HUES48 (cell line): ENCODE data around the gene USP13.

Experiments
- H3K27ac ChIP-seq: one replicate; pipeline ENCODE4 v1.7.0; 2013; ENCODE audit warnings: low read depth, low read length, inconsistent platforms
- H3K27me3 ChIP-seq: 2 replicates; pipeline ENCODE4 v1.6.1; 2013; ENCODE audit warnings: mild to moderate bottlenecking, low read length; ENCODE audit not compliant: control insufficient read depth, insufficient read depth
- H3K36me3 ChIP-seq: 2 replicates; pipeline ENCODE4 v1.6.1; 2013; ENCODE audit warnings: low read length; ENCODE audit not compliant: control insufficient read depth, insufficient read depth
- H3K4me1 ChIP-seq: 2 replicates; pipeline ENCODE4 v1.6.1; 2013; ENCODE audit warnings: mild to moderate bottlenecking, low read length; ENCODE audit not compliant: control insufficient read depth, insufficient read depth
- H3K4me3 ChIP-seq: 2 replicates; pipeline ENCODE4 v1.5.1; 2013; ENCODE audit warnings: mild to moderate bottlenecking, low read depth, low read length
- H3K9ac ChIP-seq: 2 replicates; pipeline ENCODE4 v1.6.1; 2013; ENCODE audit warnings: mild to moderate bottlenecking, low read depth, low read length, moderate library complexity
- H3K9me3 ChIP-seq: 2 replicates; pipeline ENCODE4 v1.6.1; 2013; ENCODE audit warnings: low read length; ENCODE audit not compliant: control insufficient read depth, insufficient read depth

USP13 gene

DNA sequence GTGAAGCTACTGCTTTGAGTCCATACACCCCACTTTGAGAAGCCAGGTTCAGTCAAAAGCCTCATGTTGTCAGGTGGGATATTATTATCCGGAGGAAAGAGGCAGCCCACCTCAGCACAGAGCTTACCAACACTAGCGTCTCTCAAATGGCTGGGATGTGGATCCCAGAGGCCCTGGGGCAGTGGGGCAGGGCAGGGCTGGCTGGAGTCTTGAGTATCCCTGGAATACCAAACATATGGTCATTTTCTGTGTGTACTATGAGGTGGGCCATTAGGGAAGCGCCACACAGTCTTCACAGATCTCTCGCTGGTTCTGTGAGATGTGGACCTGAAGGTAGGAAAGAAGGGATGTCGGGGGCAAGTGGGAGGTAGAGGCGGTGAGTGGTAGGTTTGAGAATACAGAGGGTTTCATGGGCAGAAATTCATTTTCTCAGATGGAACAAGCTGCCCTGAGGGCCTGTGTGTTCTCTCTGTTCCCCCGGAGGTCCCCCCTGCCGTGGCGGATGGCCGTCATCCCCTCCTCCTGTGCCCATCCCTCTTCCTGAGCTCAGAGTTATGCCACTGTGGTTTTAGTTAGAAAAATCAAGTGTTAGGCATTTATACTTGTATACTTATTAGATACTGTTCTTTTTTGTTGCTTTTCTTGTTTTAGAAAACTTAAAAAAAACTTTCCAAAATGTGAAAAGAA lies 66.4 kb downstream of the USP13 start:
- Histone ChIP-seq H3K4me1 (peaks cover 15% of the 10 kb centered on the region), H3K9ac (no peak overlapping the region), H3K27me3 (no peaks in the 10 kb centered on the region), H3K4me3 (no peak overlapping the region), H3K36me3 (peaks cover 26% of the 10 kb centered on the region), H3K9me3 (no peaks in the 10 kb centered on the region), H3K27ac (no peak overlapping the region)

DNA sequence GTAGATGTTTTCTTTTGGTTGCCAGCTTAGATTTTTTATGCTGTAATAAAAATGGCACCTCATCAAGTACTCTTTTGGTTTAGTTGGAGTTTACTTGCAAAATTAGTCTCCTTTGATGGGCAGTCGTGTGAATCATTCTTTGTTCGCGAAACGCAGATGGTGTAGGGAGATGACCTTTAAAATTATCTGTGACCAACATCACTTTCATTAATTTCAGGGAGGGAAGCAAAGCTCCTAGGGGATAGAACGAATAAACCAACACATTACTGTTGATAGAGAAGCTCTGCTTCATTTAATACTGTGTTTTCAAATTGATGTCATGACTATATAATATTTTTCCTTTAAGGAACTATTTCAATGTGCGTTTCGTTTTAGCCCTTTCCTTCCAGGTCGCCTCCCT lies 67.4 kb downstream of the USP13 start:
- Histone ChIP-seq H3K27ac (no peak overlapping the region), H3K9me3 (no peaks in the 10 kb centered on the region), H3K36me3 (peaks cover 26% of the 10 kb centered on the region), H3K4me1 (peaks cover 15% of the 10 kb centered on the region), H3K9ac (no peak overlapping the region), H3K27me3 (no peaks in the 10 kb centered on the region), H3K4me3 (no peak overlapping the region)

GRCh38 chr3:179723617-179724016 lies 70.8 kb downstream of the USP13 start:
- peaks cover 15% of the 10 kb centered on the region for H3K4me1 ChIP-seq
- H3K36me3 ChIP-seq: peaks cover 26% of the 10 kb centered on the region
- H3K27me3 ChIP-seq: no peaks in the 10 kb centered on the region
- no peaks in the 10 kb centered on the region for H3K9me3 ChIP-seq
- H3K4me3 ChIP-seq: no peak overlapping the region
- no peak overlapping the region for H3K27ac ChIP-seq
- no peak overlapping the region for H3K9ac ChIP-seq

- H3K9ac ChIP-seq: no peak overlapping the region
- H3K4me3 ChIP-seq: no peak overlapping the region
- H3K9me3 ChIP-seq: no peaks in the 10 kb centered on the region
- H3K27me3 ChIP-seq: no peaks in the 10 kb centered on the region
- H3K4me1 ChIP-seq: no peaks in the 10 kb centered on the region
- H3K27ac ChIP-seq: no peak overlapping the region
- H3K36me3 ChIP-seq: peaks cover 42% of the 10 kb centered on the region
These were observed 73.3 kb downstream of the USP13 start for GRCh38 chr3:179726075-179726699.

DNA sequence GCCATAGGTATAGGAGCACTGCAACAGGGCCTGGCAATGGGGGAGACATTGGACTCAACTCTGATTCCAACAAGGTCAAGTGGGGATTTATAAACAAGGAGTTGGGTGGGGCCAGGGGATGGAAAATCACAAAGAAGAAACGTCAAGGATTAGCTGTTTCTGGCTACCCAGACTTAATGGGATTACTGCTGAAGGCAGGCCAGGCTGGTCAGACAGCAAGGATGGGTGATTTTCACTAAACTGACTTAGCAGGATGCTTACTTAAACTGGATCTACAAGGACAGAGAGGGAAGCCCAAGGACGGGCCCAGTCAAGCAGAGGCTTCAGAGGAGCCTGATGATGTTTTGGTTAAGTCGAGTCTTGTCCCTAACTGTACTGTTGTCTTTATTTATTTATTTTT lies 76.2 kb downstream of the USP13 start:
- no peaks in the 10 kb centered on the region for H3K27me3 ChIP-seq

GRCh38 chr3:179729981-179730380 lies 77.1 kb downstream of the USP13 start:
- H3K27me3 ChIP-seq: no peaks in the 10 kb centered on the region
- H3K27ac ChIP-seq: no peak overlapping the region
- no peaks in the 10 kb centered on the region for H3K4me1 ChIP-seq
- peaks cover 51% of the 10 kb centered on the region for H3K36me3 ChIP-seq
- H3K9ac ChIP-seq: no peak overlapping the region
- H3K4me3 ChIP-seq: no peak overlapping the region
- H3K9me3 ChIP-seq: no peaks in the 10 kb centered on the region

More for the DNA sequence above, 76.2 kb downstream of the USP13 start:
- H3K4me3 ChIP-seq: no peak overlapping the region
- no peaks in the 10 kb centered on the region for H3K9me3 ChIP-seq
- no peaks in the 10 kb centered on the region for H3K4me1 ChIP-seq
- no peak overlapping the region for H3K27ac ChIP-seq
- no peak overlapping the region for H3K9ac ChIP-seq
- peaks cover 44% of the 10 kb centered on the region for H3K36me3 ChIP-seq

DNA sequence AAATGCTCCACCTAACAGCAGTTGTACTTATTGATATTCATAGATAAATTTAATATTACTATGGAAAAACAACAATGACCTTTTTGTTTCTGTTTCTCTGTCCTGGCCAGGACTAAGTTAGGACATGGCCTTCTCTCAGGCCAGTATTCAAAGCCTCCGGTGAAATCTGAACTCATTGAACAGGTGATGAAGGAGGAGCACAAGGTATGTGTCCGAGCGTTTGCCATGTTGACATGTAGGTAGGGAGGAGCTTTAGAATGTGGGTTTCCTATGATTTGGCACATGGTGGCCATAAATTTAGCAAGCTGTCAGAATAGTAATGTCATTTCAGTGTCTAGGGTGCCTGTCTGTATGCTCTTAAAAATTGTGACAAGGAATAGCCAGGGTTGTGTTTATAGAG lies 77.7 kb downstream of the USP13 start:
- Histone ChIP-seq H3K36me3 (peaks cover 53% of the 10 kb centered on the region), H3K4me1 (no peaks in the 10 kb centered on the region), H3K27ac (no peak overlapping the region), H3K4me3 (no peak overlapping the region), H3K9ac (no peak overlapping the region), H3K27me3 (no peaks in the 10 kb centered on the region), H3K9me3 (no peaks in the 10 kb centered on the region)

DNA sequence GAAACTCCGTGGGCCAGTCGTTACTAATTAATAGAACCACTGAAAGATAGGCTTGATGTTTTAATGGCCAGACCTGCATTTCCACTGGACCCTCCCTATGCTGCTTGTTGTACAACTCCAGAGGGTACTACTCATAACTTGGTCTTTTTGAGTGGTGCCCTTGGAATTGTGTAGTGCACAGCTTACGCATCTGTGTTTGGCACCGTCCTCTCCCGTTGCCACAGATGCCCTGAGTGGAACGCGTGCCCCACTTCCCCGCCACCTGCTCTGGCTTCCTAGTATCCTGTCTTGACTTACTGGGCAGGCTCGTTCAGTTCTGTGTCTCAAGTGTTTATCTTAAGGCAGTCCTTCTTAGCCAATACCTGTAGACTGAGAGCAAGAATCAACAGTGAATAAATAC lies 78.7 kb downstream of the USP13 start:
- H3K36me3 ChIP-seq: peaks cover 55% of the 10 kb centered on the region
- H3K4me3 ChIP-seq: no peak overlapping the region
- H3K27ac ChIP-seq: no peak overlapping the region

GRCh38 chr3:179732661-179733348 lies 80.0 kb downstream of the USP13 start:
- no peaks in the 10 kb centered on the region for H3K4me1 ChIP-seq
- no peak overlapping the region for H3K4me3 ChIP-seq

More for the DNA sequence above, 78.7 kb downstream of the USP13 start:
- Histone ChIP-seq H3K4me1 (no peaks in the 10 kb centered on the region), H3K27me3 (no peaks in the 10 kb centered on the region), H3K9ac (no peak overlapping the region), H3K9me3 (no peaks in the 10 kb centered on the region)

DNA sequence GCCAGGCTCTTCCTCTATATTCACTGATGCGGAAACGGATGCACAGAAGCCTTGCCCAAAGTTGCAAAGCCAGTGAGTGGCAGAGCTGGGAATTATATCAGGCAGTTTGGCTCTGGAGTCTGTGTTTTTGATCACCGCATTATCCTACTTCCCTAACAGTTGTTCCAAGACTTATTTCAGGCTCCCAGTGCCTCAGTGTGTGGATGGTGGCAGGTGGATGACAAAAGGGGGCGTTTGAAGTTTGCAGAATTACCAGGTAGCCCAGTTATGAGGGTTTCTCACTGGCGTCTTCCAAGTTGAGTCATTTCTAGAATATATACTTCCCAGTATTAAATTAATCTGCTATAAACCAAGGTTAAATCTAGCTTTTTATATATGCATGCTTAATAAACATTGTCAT lies 81.0 kb downstream of the USP13 start:
- H3K36me3 ChIP-seq: peaks cover 59% of the 10 kb centered on the region
- no peaks in the 10 kb centered on the region for H3K4me1 ChIP-seq
- no peaks in the 10 kb centered on the region for H3K27me3 ChIP-seq

More at GRCh38 chr3:179732661-179733348, 80.0 kb downstream of the USP13 start:
- no peaks in the 10 kb centered on the region for H3K9me3 ChIP-seq
- H3K27me3 ChIP-seq: no peaks in the 10 kb centered on the region
- H3K36me3 ChIP-seq: peaks cover 59% of the 10 kb centered on the region
- no peak overlapping the region for H3K9ac ChIP-seq
- H3K27ac ChIP-seq: no peak overlapping the region

More for the DNA sequence above, 81.0 kb downstream of the USP13 start:
- Histone ChIP-seq H3K9me3 (no peaks in the 10 kb centered on the region), H3K27ac (no peak overlapping the region), H3K4me3 (no peak overlapping the region), H3K9ac (no peak overlapping the region)
